Measurements from ENCODE around the gene SOX6. TPM values are rescaled to one million over a fixed set of nuclear protein-coding genes. Genes with fewer than 3 reads are reported as not detected.
"Not testable (repeated sequence)": the region's sequence is repeated elsewhere in the genome, so short reads cannot be mapped to it uniquely, and the experiment has no call there.

Gene SOX6
- total RNA-seq, 1 donor from 2014 or later = 0.34 TPM

GRCh38 chr11:16032974-16033373 is 323.4 kb downstream of the SOX6 start:
- intact Hi-C loops (cut with micrococcal nuclease) = no loop called here
- Mint-ChIP-seq H3K27ac (no peak overlapping the region), H3K4me3 (ENCODE audit: low read depth) (no peak overlapping the region), H3K27me3 (ENCODE audit: low read depth) (no peaks in the 10 kb centered on the region), H3K4me1 (ENCODE audit: low read depth) (no peaks in the 10 kb centered on the region), H3K36me3 (ENCODE audit: low read depth) (no peaks in the 10 kb centered on the region), H3K9me3 (no peaks in the 10 kb centered on the region)
- no peak for DNase-seq (ENCODE audit: low spot score)

- no peak overlapping the region for H3K27ac Mint-ChIP-seq
- H3K27me3 Mint-ChIP-seq (ENCODE audit: low read depth) = no peaks in the 10 kb centered on the region
- H3K4me1 Mint-ChIP-seq (ENCODE audit: low read depth) = no peaks in the 10 kb centered on the region
- intact Hi-C loops (cut with micrococcal nuclease) = no loop called here
- no peak for DNase-seq (ENCODE audit: low spot score)
- H3K9me3 Mint-ChIP-seq = no peaks in the 10 kb centered on the region
- H3K4me3 Mint-ChIP-seq (ENCODE audit: low read depth) = no peak overlapping the region
- no peaks in the 10 kb centered on the region for H3K36me3 Mint-ChIP-seq (ENCODE audit: low read depth)
Observed at GRCh38 chr11:16031210-16031609, 325.1 kb downstream of the SOX6 start.

GRCh38 chr11:16030664-16031063 is 325.7 kb downstream of the SOX6 start:
- Mint-ChIP-seq H3K4me1 (ENCODE audit: low read depth) (no peaks in the 10 kb centered on the region), H3K4me3 (ENCODE audit: low read depth) (no peak overlapping the region), H3K9me3 (no peaks in the 10 kb centered on the region), H3K36me3 (ENCODE audit: low read depth) (no peaks in the 10 kb centered on the region), H3K27me3 (ENCODE audit: low read depth) (no peaks in the 10 kb centered on the region), H3K27ac (no peak overlapping the region)
- intact Hi-C loops (cut with micrococcal nuclease) = no loop called here
- DNase-seq (ENCODE audit: low spot score) = no peak

GRCh38 chr11:16029151-16029550 is 327.2 kb downstream of the SOX6 start:
- H3K27me3 Mint-ChIP-seq (ENCODE audit: low read depth); intact Hi-C loops (cut with micrococcal nuclease); H3K9me3 Mint-ChIP-seq; H3K36me3 Mint-ChIP-seq (ENCODE audit: low read depth); H3K27ac Mint-ChIP-seq; H3K4me3 Mint-ChIP-seq (ENCODE audit: low read depth); DNase-seq (ENCODE audit: low spot score); H3K4me1 Mint-ChIP-seq (ENCODE audit: low read depth): not testable (repeated sequence)

GRCh38 chr11:16028419-16028818 is 327.9 kb downstream of the SOX6 start:
- Mint-ChIP-seq H3K9me3 (no peaks in the 10 kb centered on the region), H3K27me3 (ENCODE audit: low read depth) (no peaks in the 10 kb centered on the region), H3K36me3 (ENCODE audit: low read depth) (no peaks in the 10 kb centered on the region), H3K4me1 (ENCODE audit: low read depth) (no peaks in the 10 kb centered on the region), H3K4me3 (ENCODE audit: low read depth) (no peak overlapping the region), H3K27ac (no peak overlapping the region)
- intact Hi-C loops (cut with micrococcal nuclease) = no loop called here
- DNase-seq (ENCODE audit: low spot score) = no peak

GRCh38 chr11:16027621-16028020 is 328.7 kb downstream of the SOX6 start:
- no peak for DNase-seq (ENCODE audit: low spot score)
- H3K4me3 Mint-ChIP-seq (ENCODE audit: low read depth) = no peak overlapping the region
- H3K27ac Mint-ChIP-seq = no peak overlapping the region
- no peaks in the 10 kb centered on the region for H3K36me3 Mint-ChIP-seq (ENCODE audit: low read depth)
- no peaks in the 10 kb centered on the region for H3K27me3 Mint-ChIP-seq (ENCODE audit: low read depth)
- H3K4me1 Mint-ChIP-seq (ENCODE audit: low read depth) = no peaks in the 10 kb centered on the region
- intact Hi-C loops (cut with micrococcal nuclease) = no loop called here
- H3K9me3 Mint-ChIP-seq = no peaks in the 10 kb centered on the region

GRCh38 chr11:16026849-16027248 is 329.5 kb downstream of the SOX6 start:
- H3K4me1 Mint-ChIP-seq (ENCODE audit: low read depth) = no peaks in the 10 kb centered on the region
- intact Hi-C loops (cut with micrococcal nuclease) = no loop called here
- no peak overlapping the region for H3K4me3 Mint-ChIP-seq (ENCODE audit: low read depth)
- H3K27ac Mint-ChIP-seq = no peak overlapping the region
- no peaks in the 10 kb centered on the region for H3K9me3 Mint-ChIP-seq
- no peaks in the 10 kb centered on the region for H3K27me3 Mint-ChIP-seq (ENCODE audit: low read depth)
- no peak for DNase-seq (ENCODE audit: low spot score)
- no peaks in the 10 kb centered on the region for H3K36me3 Mint-ChIP-seq (ENCODE audit: low read depth)

- Mint-ChIP-seq H3K27ac (no peak overlapping the region), H3K9me3 (no peaks in the 10 kb centered on the region), H3K27me3 (ENCODE audit: low read depth) (no peaks in the 10 kb centered on the region), H3K36me3 (ENCODE audit: low read depth) (no peaks in the 10 kb centered on the region), H3K4me3 (ENCODE audit: low read depth) (no peak overlapping the region), H3K4me1 (ENCODE audit: low read depth) (no peaks in the 10 kb centered on the region)
- intact Hi-C loops (cut with micrococcal nuclease) = no loop called here
- DNase-seq (ENCODE audit: low spot score) = no peak
Observed at GRCh38 chr11:16018931-16019330, 337.4 kb downstream of the SOX6 start.

- intact Hi-C loops (cut with micrococcal nuclease) = no loop called here
- Mint-ChIP-seq H3K27ac (no peak overlapping the region), H3K4me3 (ENCODE audit: low read depth) (no peak overlapping the region), H3K36me3 (ENCODE audit: low read depth) (no peaks in the 10 kb centered on the region), H3K27me3 (ENCODE audit: low read depth) (no peaks in the 10 kb centered on the region), H3K9me3 (no peaks in the 10 kb centered on the region), H3K4me1 (ENCODE audit: low read depth) (no peaks in the 10 kb centered on the region)
- no peak for DNase-seq (ENCODE audit: low spot score)
Observed at GRCh38 chr11:16016468-16016829, 339.9 kb downstream of the SOX6 start.

GRCh38 chr11:16015741-16016467 is 340.4 kb downstream of the SOX6 start:
- no peaks in the 10 kb centered on the region for H3K36me3 Mint-ChIP-seq (ENCODE audit: low read depth)
- no peak overlapping the region for H3K4me3 Mint-ChIP-seq (ENCODE audit: low read depth)
- no peak overlapping the region for H3K27ac Mint-ChIP-seq
- no peaks in the 10 kb centered on the region for H3K9me3 Mint-ChIP-seq
- DNase-seq (ENCODE audit: low spot score) = no peak
- no peaks in the 10 kb centered on the region for H3K4me1 Mint-ChIP-seq (ENCODE audit: low read depth)
- intact Hi-C loops (cut with micrococcal nuclease) = no loop called here
- no peaks in the 10 kb centered on the region for H3K27me3 Mint-ChIP-seq (ENCODE audit: low read depth)

GRCh38 chr11:16013649-16014275 is 342.6 kb downstream of the SOX6 start:
- Mint-ChIP-seq H3K27ac (no peak overlapping the region), H3K36me3 (ENCODE audit: low read depth) (no peaks in the 10 kb centered on the region), H3K27me3 (ENCODE audit: low read depth) (no peaks in the 10 kb centered on the region), H3K4me1 (ENCODE audit: low read depth) (no peaks in the 10 kb centered on the region), H3K4me3 (ENCODE audit: low read depth) (no peak overlapping the region), H3K9me3 (no peaks in the 10 kb centered on the region)
- DNase-seq (ENCODE audit: low spot score) = no peak
- intact Hi-C loops (cut with micrococcal nuclease) = no loop called here

GRCh38 chr11:16013242-16013641 is 343.1 kb downstream of the SOX6 start:
- no peak overlapping the region for H3K27ac Mint-ChIP-seq
- intact Hi-C loops (cut with micrococcal nuclease) = no loop called here
- no peaks in the 10 kb centered on the region for H3K27me3 Mint-ChIP-seq (ENCODE audit: low read depth)

GRCh38 chr11:16012125-16012751 is 344.1 kb downstream of the SOX6 start:
- Mint-ChIP-seq H3K27me3 (ENCODE audit: low read depth) (no peaks in the 10 kb centered on the region), H3K27ac (no peak overlapping the region), H3K4me1 (ENCODE audit: low read depth) (no peaks in the 10 kb centered on the region), H3K36me3 (ENCODE audit: low read depth) (no peaks in the 10 kb centered on the region), H3K4me3 (ENCODE audit: low read depth) (no peak overlapping the region), H3K9me3 (no peaks in the 10 kb centered on the region)
- intact Hi-C loops (cut with micrococcal nuclease) = no loop called here
- DNase-seq (ENCODE audit: low spot score) = no peak

More at GRCh38 chr11:16013242-16013641, 343.1 kb downstream of the SOX6 start:
- no peaks in the 10 kb centered on the region for H3K9me3 Mint-ChIP-seq
- DNase-seq (ENCODE audit: low spot score) = no peak
- no peaks in the 10 kb centered on the region for H3K36me3 Mint-ChIP-seq (ENCODE audit: low read depth)
- no peaks in the 10 kb centered on the region for H3K4me1 Mint-ChIP-seq (ENCODE audit: low read depth)
- no peak overlapping the region for H3K4me3 Mint-ChIP-seq (ENCODE audit: low read depth)
